Activated gamma-delta T cell treated with Interleukin-2 at 50 U/mL for 16 hours (primary cell): ENCODE measurements around the gene TLCD2.
"Not testable (repeated sequence)": the region's sequence is repeated elsewhere in the genome, so short reads cannot be mapped to it uniquely, and the experiment has no call there.

Experiments
- DNase-seq: peaks from one replicate; pipeline ENCODE4 v3.0.0-alpha.2; 2020

TLCD2 gene, protein sequence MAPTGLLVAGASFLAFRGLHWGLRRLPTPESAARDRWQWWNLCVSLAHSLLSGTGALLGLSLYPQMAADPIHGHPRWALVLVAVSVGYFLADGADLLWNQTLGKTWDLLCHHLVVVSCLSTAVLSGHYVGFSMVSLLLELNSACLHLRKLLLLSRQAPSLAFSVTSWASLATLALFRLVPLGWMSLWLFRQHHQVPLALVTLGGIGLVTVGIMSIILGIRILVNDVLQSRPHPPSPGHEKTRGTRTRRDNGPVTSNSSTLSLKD

GRCh38 chr17:1709971-1710806 is at the start of gene TLCD2:
TSS of gene TLCD2 (minus strand) at chr17:1710377. CDS start at chr17:1710242, 135 bp downstream.
- DNase-seq: no peak

GRCh38 chr17:1759529-1759928 is 49.4 kb upstream of the TLCD2 start:
- no peak for DNase-seq

DNA sequence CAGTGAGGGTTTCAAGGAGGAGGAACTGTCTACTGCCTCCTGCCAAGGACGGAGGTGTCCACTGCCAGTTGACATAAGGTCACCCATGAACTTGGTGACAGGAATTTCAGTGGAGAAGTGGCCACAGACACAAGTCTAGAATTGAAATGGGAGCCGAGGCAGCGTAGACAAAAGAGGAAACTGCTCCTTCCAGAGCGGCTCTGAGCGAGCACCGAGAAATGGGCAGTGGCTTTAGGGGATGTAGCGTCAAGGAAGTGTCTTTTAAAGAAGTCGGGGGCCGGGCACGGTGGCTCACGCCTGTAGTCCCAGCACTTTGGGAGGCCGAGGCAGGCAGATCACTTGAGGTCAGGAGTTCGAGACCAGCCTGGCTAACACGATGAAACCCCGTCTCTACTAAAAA is 48.6 kb upstream of the TLCD2 start:
- DNase-seq: no peak

DNA sequence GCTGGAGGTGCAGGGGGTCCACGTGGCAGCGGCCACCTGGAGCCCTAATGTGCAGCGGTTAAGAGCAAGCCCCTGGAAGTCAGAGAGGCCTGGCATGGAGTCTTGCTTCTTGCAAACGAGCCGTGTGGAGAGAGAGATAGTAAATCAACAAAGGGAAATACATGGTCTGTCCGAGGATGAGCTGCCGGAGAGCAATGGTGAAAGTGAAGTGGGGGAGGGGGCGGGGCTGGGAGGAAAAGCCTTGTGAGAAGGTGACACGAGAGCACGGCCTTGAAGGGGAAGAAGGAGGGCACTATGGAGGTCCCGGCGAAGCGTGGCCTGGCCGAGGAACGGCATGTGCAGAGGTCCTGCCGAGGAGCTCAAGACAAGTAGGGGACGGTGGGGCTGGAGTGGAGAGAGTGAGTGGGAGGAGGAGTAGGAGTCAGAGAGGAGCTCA is 45.7 kb upstream of the TLCD2 start:
- DNase-seq: no peak

GRCh38 chr17:1755252-1755826 is 45.2 kb upstream of the TLCD2 start:
- no peak for DNase-seq

DNA sequence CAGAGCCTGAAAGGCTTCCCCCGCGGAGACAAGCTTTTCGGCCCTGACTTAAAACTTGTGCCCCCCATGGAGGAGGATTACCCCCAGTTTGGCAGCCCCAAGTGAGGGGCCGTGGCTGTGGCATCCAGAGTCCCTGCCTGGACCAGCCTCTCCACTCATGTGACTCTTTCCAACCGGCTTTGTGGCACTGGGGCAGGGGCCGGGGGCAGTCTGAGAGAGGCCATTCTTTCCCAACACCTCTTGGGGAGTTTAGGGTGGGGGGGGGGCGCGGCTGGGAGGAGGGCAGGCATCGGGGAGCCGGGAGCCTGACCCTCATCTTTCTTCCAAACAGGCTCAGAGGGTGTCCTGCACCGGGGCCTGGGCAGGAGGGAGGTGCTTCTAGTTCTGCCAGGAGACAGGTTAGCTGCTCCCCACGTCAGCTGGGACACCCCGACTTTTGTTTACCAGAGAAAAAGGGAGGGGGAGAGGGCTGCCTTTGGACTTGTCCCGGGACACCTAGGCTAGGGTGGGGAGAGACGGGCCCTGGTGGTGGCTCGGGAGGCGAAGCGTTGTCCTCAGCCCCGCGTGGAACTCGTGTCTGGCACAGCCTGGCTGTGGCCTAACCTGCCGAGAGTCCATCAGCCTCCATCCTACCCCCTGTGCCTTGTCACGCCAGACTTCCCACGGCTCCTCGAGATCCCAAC is 44.4 kb upstream of the TLCD2 start:
- DNase-seq: no peak

GRCh38 chr17:1753767-1754429 is 43.7 kb upstream of the TLCD2 start:
- no peak for DNase-seq

DNA sequence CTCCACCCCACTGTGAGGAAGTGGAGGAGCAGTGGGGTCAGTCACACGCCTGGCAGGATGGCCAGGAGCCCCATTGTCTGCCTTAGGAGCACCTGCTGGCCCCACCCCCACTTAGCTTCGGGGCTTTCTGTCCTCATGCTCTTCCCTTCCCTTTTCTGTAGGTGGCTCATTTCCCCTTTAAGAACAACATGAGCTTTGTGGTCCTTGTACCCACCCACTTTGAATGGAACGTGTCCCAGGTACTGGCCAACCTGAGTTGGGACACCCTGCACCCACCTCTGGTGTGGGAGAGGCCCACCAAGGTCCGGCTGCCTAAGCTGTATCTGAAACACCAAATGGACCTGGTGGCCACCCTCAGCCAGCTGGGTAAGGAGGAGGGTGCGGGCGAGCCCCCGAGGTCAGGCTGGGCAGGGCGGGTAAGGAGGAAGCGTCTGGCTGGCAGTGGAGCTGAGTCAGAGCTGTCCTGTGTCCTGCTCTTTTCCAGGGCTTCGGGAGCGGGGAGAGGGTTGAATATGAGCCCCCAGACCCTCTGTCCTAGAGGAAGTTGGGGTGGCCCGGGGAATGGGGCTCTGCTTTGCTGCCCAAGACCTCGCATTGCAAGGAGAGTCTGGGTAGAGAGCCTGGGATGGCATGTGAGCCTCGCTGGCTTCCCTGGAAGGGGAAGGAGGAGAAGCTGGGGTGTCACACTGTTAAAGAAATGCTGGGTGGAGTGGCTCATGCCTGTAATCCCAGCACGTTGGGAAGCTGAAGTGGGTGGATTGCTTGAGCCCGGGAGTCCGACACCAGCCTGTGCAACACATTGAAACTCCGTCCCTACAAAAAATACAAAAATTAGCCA is 42.5 kb upstream of the TLCD2 start:
- no peak for DNase-seq

GRCh38 chr17:1750628-1751027 is 40.5 kb upstream of the TLCD2 start:
- no peak for DNase-seq

DNA sequence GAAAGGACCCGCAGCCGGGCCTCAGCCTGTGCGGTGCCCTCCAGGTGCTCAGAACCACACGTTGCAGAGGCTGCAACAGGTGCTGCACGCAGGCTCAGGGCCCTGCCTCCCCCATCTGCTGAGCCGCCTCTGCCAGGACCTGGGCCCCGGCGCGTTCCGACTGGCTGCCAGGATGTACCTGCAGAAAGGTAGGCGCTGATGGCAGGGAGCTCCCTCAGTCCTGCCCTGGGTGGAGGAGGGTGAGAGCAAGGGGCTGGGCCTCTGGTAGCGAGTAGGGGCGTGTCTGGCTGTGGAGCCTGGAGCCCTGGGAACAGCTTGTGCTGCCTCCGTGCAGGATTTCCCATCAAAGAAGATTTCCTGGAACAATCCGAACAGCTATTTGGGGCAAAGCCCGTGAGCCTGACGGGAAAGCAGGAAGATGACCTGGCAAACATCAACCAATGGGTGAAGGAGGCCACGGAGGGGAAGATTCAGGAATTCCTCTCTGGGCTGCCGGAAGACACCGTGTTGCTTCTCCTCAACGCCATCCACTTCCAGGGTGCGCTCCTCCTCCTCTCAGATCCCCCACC is 36.9 kb upstream of the TLCD2 start:
- no peak for DNase-seq

DNA sequence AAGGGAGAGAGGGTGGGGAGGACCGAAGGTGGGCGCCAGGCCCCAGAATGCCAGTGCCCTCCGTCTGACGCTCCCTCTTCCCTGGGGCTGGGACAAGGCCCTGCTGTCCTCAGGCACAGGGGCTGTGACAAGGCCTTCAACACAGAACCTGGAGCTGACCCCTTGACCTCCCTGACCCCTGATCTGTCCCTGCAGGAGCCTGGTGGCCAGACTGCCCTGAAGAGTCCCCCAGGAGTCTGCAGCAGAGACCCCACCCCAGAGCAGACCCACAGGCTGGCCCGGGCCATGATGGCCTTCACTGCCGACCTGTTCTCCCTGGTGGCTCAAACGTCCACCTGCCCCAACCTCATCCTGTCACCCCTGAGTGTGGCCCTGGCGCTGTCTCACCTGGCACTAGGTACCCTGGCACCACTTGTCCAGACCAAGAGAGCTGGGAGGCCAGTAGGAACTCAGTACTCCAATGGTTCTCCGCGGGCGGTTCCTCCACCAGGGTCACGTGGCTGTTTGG is 35.4 kb upstream of the TLCD2 start:
- no peak for DNase-seq

DNA sequence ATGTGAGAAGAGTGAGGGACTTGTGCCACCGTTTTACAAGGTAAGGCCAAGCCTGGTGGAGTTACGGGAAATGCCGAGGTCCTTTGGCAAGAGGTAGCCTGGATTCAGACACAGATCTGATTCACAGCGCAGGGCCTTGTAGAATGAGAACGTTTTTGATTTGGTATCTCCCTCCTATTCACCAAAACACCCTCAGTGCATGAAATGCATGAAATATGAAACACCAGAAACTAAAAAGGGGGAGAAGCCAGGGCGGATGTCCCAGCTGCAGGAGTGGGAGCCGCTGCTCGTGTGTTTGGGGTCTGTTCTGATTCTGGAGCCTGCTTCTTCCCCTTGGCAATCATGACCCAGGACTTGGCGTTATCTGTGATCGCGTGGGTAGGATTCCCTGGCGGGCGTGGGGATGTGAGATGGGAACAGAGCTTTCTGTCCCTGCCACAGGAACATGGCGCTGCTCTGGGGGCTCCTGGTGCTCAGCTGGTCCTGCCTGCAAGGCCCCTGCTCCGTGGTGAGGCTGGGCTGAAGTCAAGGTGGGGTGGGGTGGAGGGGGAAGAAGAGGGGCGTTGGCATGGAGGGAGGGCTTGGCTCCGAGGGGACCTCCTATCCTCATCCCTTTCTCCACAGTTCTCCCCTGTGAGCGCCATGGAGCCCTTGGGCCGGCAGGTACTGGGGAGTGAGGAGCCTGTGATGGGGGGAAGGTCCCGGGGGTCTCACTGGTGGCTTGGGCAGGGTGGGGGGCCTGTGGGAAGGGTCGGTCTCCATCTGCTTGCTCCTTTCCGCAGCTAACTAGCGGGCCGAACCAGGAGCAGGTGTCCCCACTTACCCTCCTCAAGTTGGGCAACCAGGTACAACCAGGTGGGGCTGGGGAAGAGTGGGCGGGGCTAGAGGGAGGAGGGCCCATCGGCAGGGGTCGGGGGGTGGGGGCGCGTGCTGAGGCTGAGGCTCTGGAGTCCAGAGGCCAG is 34.7 kb upstream of the TLCD2 start:
- no peak for DNase-seq

DNA sequence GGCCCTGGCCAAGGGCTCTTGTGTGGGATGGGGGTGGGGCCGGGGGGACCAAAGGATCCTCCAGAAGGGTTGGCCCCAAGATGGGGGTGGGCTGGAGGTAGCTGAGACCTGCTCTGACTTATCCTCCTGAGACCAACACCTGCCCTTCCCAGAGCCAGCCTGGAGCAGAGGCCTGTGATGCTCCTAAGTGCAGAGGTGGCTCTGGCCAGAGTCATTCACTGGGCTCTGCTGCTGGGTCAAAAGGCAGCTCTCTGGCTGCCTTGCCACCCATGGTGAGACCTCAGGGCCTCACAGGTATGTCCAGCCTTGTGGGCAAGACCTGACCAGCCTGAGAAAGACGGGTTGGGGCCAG is 32.9 kb upstream of the TLCD2 start:
- no peak for DNase-seq

DNA sequence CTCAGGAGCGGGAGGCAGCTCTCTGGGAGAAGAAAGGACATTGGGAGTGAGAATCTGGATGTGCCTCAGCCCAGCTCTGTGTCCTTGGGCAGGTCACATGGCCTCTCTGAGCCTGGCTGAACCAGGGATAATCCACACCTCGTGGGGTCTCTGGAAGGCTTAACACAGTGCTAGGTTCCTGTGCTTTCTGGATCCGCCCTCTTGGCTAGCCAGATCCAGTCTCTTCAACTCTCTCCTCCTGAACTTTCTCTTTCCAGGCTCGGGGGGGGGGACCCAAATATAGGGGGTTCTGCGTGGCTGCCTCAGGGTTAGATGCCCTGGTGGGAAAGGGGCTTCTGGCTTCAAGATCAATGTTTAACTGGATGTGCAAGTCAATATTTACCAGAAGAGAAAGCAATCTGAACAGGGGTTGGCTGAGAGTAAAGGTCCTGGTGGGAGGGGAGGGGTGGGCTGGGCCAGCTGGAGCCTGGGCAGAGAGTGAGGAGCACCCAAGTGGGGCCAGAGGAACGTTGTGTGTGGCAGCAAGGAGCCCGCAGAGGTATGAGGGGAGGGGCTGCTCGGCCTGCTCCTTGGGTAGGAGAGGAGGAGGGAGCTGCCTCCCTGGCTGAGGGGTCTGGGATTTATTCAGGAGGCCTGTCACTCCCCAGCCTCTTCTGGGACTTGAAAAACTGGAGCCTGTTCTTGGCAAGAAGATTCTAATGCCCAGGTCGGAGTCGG is 32.4 kb upstream of the TLCD2 start, which contains the start of gene SERPINF2:
SERPINF2 (plus strand) TSS at position 501 of the 717 bp plus-strand sequence. CDS start 2,125 bp downstream, outside the sequence.
- no peak for DNase-seq

DNA sequence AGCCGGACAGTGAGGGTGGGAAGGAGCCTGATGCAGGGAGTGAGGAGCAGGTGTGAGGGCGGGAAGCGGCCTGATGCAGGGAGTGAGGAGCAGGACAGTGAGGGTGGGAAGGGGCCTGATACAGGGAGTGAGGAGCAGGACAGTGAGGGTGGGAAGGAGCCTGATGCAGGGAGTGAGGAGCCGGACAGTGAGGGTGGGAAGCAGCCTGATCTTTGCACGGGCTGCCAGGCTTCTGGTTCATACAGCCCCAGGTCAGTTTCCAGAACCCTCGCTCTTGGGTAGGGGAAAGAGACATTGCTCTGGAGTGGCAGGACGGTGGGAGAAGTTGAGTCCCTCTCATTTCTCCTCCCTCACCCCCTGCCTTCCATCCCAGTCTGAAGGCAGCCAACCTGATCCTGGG is 31.7 kb upstream of the TLCD2 start:
- not testable (repeated sequence) for DNase-seq

DNA sequence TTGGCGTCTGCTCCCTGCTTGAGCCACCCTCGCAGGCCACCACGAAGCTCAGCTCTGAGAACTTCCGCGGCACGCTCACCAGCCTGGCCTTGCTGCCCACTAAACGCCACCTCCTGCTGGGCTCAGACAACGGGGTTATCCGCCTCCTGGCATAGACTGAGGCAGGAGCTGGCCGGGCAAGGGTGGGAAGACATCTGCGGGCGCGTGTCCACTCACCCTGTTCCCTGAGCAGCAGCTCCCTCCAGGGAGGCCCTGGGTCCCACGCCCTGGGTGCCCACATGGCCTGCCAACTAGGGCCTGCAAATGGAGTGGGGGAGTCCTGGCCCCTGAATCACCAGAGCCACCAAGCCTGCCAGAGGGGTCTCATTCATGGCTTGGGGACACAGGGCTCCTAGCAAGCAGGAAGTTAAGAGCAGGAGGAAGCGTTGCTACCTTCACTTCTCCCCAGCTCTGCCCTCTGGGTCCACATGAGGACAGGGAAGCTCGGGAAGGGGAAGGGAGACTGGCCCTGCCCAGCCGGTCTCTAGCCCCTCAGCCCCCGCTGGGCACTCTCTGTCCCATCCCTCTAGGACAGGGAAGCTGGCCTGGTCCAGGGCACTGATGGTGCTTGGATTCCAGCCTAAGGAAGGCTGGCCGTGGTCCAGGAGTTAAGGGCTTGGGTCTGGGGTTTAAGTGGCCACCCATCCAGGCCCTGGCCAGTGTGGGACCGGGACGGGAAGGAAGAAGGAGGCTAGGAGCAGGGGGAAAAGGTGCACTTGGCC is 27.5 kb upstream of the TLCD2 start:
- DNase-seq: no peak

GRCh38 chr17:1736348-1737281 is 26.4 kb upstream of the TLCD2 start:
- DNase-seq: no peak
